Smooth muscle cell (in vitro differentiated cells): Measurements from ENCODE around the gene FGD3. TPM values are rescaled to one million over a fixed set of nuclear protein-coding genes. Genes with fewer than 3 reads are reported as not detected.

Experiments used
- DNase-seq: peaks from one replicate; lab custom pipeline; 2025; ENCODE audit not compliant: unreplicated experiment; lab: John Stamatoyannopoulos, UW
- H2AFZ ChIP-seq: fragments of 200-600 bp; sonication (generic); 2 replicates; pipeline ENCODE4 v1.6.0; 2016; ENCODE audit warnings: antibody characterized with exemption, low read depth, mild to moderate bottlenecking
- H3F3A ChIP-seq: fragments of 200-600 bp; sonication (generic); 2 replicates; pipeline ENCODE4 v1.6.0; 2017; ENCODE audit warnings: antibody characterized with exemption, low read depth
- H3K27ac ChIP-seq: fragments of 200-600 bp; sonication (generic); 2 replicates; pipeline ENCODE4 v1.5.1; 2016; ENCODE audit warnings: low read depth, mild to moderate bottlenecking
- H3K27me3 ChIP-seq: fragments of 200-600 bp; sonication (generic); 2 replicates; pipeline ENCODE4 v1.6.1; 2016; ENCODE audit warnings: low read depth, mild to moderate bottlenecking
- H3K36me3 ChIP-seq: fragments of 200-600 bp; sonication (generic); 2 replicates; pipeline ENCODE4 v1.5.1; 2016; ENCODE audit warnings: low read depth
- H3K4me1 ChIP-seq: fragments of 200-600 bp; sonication (generic); 2 replicates; pipeline ENCODE4 v1.5.1; 2016; ENCODE audit warnings: low read depth
- H3K4me2 ChIP-seq: fragments of 200-600 bp; sonication (generic); 2 replicates; pipeline ENCODE4 v1.6.0; 2016; ENCODE audit warnings: mild to moderate bottlenecking
- H3K4me3 ChIP-seq: fragments of 200-600 bp; sonication (generic); 2 replicates; pipeline ENCODE4 v1.5.1; 2016; ENCODE audit warnings: mild to moderate bottlenecking
- H3K79me2 ChIP-seq: fragments of 200-600 bp; sonication (generic); 2 replicates; pipeline ENCODE4 v1.6.0; 2016; ENCODE audit warnings: low read depth, mild to moderate bottlenecking
- H3K9ac ChIP-seq: fragments of 200-600 bp; sonication (generic); 2 replicates; pipeline ENCODE4 v1.6.0; 2016; ENCODE audit warnings: low read depth
- H3K9me3 ChIP-seq: fragments of 200-600 bp; sonication (generic); replicated peaks from 2 replicates; pipeline ENCODE4 v1.5.1; 2016; ENCODE audit warnings: low read depth
- H4K20me1 ChIP-seq: fragments of 200-600 bp; sonication (generic); 2 replicates; pipeline ENCODE4 v1.6.0; 2016; ENCODE audit warnings: low read depth
- CTCF ChIP-seq: fragments of 200-600 bp; sonication (generic); IDR thresholded peaks from 2 replicates; pipeline ENCODE4 v1.5.1; 2017; ENCODE audit warnings: borderline replicate concordance, mild to moderate bottlenecking, antibody characterized with exemption; ENCODE audit not compliant: insufficient read depth, poor library complexity, severe bottlenecking
- WGBS: methylation state at CpG from one replicate; pipeline ENCODE4 v1.1.7; 2016; ENCODE audit warnings: low lambda C conversion rate; 5-methylcytosine and 5-hydroxymethylcytosine counted together
- polyA plus RNA-seq: library from polyadenylated mRNA; unstranded; fragments of >200 nt; fragmentation: Nextera tagmentation; extraction: Ambion mirVana; gene quantifications from 2 replicates; pipeline ENCODE4 v1.2.1, GENCODE V29; 2016
- total RNA-seq: library from RNA; depleted of rRNA; stranded (reverse); fragments of >200 nt; gene quantifications from 2 replicates; pipeline ENCODE4 v1.2.3, GENCODE V29; 2014

The FGD3 gene
- total and polyA plus RNA-seq, 2 experiments from 2014 or later, result 1.1 to 2.1 TPM

- H3K27ac ChIP-seq, result no peak overlapping the region
- H4K20me1 ChIP-seq, result no peaks in the 10 kb centered on the region
- H3K4me1 ChIP-seq, result no peaks in the 10 kb centered on the region
- H3K4me2 ChIP-seq, result no peak overlapping the region
- no peak overlapping the region for H3K4me3 ChIP-seq
- no peak overlapping the region for H3K9ac ChIP-seq
- 82% methylated on average over 12 of the region's 13 CpGs for WGBS
- no peak for DNase-seq
- H3K36me3 ChIP-seq, result no peaks in the 10 kb centered on the region
- no peaks in the 10 kb centered on the region for H3K9me3 ChIP-seq
- H3K27me3 ChIP-seq, result no peaks in the 10 kb centered on the region
- no peak for TF ChIP-seq CTCF
- H3K79me2 ChIP-seq, result no peaks in the 10 kb centered on the region
- no peak overlapping the region for H2AFZ ChIP-seq
- no peaks in the 10 kb centered on the region for H3F3A ChIP-seq
These were observed 90.2 kb downstream of the FGD3 start for GRCh38 chr9:93037476-93037971.

GRCh38 chr9:93038918-93039317 lies 91.6 kb downstream of the FGD3 start:
- no peaks in the 10 kb centered on the region for H3K27me3 ChIP-seq
- no peak overlapping the region for H3K9ac ChIP-seq
- no peak overlapping the region for H2AFZ ChIP-seq
- H3K79me2 ChIP-seq, result no peaks in the 10 kb centered on the region
- TF ChIP-seq CTCF, result no peak
- H4K20me1 ChIP-seq, result no peaks in the 10 kb centered on the region
- DNase-seq, result no peak
- H3K36me3 ChIP-seq, result no peaks in the 10 kb centered on the region
- WGBS, result 89% methylated on average over 6 of the region's 6 CpGs
- no peak overlapping the region for H3K4me3 ChIP-seq
- H3K27ac ChIP-seq, result no peak overlapping the region
- H3K4me1 ChIP-seq, result no peaks in the 10 kb centered on the region
- no peaks in the 10 kb centered on the region for H3K9me3 ChIP-seq
- H3F3A ChIP-seq, result no peaks in the 10 kb centered on the region
- no peak overlapping the region for H3K4me2 ChIP-seq

- H3F3A ChIP-seq, result no peaks in the 10 kb centered on the region
- TF ChIP-seq CTCF, result no peak
- H3K27ac ChIP-seq, result no peak overlapping the region
- H3K79me2 ChIP-seq, result no peaks in the 10 kb centered on the region
- H3K27me3 ChIP-seq, result no peaks in the 10 kb centered on the region
- DNase-seq, result no peak
- no peaks in the 10 kb centered on the region for H3K9me3 ChIP-seq
- H3K4me1 ChIP-seq, result no peaks in the 10 kb centered on the region
- 87% methylated on average over 6 of the region's 6 CpGs for WGBS
- no peaks in the 10 kb centered on the region for H3K36me3 ChIP-seq
- no peaks in the 10 kb centered on the region for H4K20me1 ChIP-seq
- H3K9ac ChIP-seq, result no peak overlapping the region
- H3K4me2 ChIP-seq, result no peak overlapping the region
- no peak overlapping the region for H2AFZ ChIP-seq
- H3K4me3 ChIP-seq, result no peak overlapping the region
These were observed 92.1 kb downstream of the FGD3 start for GRCh38 chr9:93039456-93039855.

- Histone ChIP-seq H3K27me3 (no peaks in the 10 kb centered on the region), H3K27ac (no peak overlapping the region), H3K9ac (no peak overlapping the region), H2AFZ (no peak overlapping the region), H3F3A (no peaks in the 10 kb centered on the region), H3K4me1 (no peaks in the 10 kb centered on the region), H3K79me2 (no peaks in the 10 kb centered on the region), H3K4me2 (no peak overlapping the region), H4K20me1 (no peaks in the 10 kb centered on the region), H3K9me3 (no peaks in the 10 kb centered on the region), H3K36me3 (no peaks in the 10 kb centered on the region), H3K4me3 (no peak overlapping the region)
- TF ChIP-seq CTCF, result no peak
- WGBS, result 97% methylated on average over 10 of the region's 10 CpGs
- no peak for DNase-seq
These were observed 92.7 kb downstream of the FGD3 start for GRCh38 chr9:93039976-93040375.
